SU-DHL-6 (cell line): Measurements from ENCODE around the gene BCL2.

Experiments
- EZH2phosphoT487 ChIP-seq: fragments of 200-600 bp; sonication (generic), shearing (Covaris generic); conservative IDR thresholded peaks from 2 replicates; pipeline ENCODE4 v1.6.1; 2018; ENCODE audit warnings: mild to moderate bottlenecking, antibody characterized with exemption, low read length, moderate library complexity, mixed read lengths
- TF ChIP-seq, protein P1 (sequence below): fragments of 200-600 bp; sonication (generic); IDR thresholded peaks from one replicate; pipeline ENCODE4 v1.5.1; 2017; ENCODE audit warnings: antibody characterized with exemption, mild to moderate bottlenecking, low read length, moderate library complexity; ENCODE audit not compliant: insufficient read depth, poor library complexity, severe bottlenecking

DNA sequence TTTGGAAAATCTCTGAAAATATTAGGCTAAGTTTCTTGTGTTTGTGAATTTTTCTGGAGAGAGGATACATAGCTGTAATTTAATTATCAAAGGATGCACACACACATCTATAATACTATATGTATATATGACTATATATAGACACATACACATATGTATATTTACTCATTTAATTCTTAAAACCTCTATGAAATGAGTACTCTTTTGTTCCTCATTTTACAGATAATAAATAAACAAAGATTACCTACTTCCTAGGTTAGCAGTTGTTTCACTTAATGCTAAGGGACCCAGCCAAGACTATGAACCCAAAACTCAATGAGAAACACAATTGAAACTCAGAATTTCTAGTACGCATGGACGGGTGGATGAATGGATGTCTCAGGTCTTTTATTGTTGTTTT lies 145.6 kb downstream of the BCL2 start:
- TF ChIP-seq, protein P1, sequence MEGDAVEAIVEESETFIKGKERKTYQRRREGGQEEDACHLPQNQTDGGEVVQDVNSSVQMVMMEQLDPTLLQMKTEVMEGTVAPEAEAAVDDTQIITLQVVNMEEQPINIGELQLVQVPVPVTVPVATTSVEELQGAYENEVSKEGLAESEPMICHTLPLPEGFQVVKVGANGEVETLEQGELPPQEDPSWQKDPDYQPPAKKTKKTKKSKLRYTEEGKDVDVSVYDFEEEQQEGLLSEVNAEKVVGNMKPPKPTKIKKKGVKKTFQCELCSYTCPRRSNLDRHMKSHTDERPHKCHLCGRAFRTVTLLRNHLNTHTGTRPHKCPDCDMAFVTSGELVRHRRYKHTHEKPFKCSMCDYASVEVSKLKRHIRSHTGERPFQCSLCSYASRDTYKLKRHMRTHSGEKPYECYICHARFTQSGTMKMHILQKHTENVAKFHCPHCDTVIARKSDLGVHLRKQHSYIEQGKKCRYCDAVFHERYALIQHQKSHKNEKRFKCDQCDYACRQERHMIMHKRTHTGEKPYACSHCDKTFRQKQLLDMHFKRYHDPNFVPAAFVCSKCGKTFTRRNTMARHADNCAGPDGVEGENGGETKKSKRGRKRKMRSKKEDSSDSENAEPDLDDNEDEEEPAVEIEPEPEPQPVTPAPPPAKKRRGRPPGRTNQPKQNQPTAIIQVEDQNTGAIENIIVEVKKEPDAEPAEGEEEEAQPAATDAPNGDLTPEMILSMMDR, result no peak
- no peak for TF ChIP-seq EZH2phosphoT487
